COLO668 (cell line): ENCODE measurements around the gene MYO16.
"Not testable (repeated sequence)": the region's sequence is repeated elsewhere in the genome, so short reads cannot be mapped to it uniquely, and the experiment has no call there.

Experiments
- DNase-seq: peaks from one replicate; lab custom pipeline; 2025; ENCODE audit not compliant: unreplicated experiment; lab: John Stamatoyannopoulos, UW

Gene MYO16

GRCh38 chr13:108741930-108742329, 112.5 kb downstream of the MYO16 start:
- DNase-seq = no peak

GRCh38 chr13:108742701-108743451, 113.5 kb downstream of the MYO16 start:
- no peak for DNase-seq

- no peak for DNase-seq
Observed at GRCh38 chr13:108743522-108743921, 114.1 kb downstream of the MYO16 start.

- DNase-seq = no peak
Observed at GRCh38 chr13:108747843-108748242, 118.4 kb downstream of the MYO16 start.

- no peak for DNase-seq
Observed at GRCh38 chr13:108752276-108752675, 122.9 kb downstream of the MYO16 start.

GRCh38 chr13:108755083-108755482, 125.7 kb downstream of the MYO16 start:
- no peak for DNase-seq

GRCh38 chr13:108760129-108760528, 130.7 kb downstream of the MYO16 start:
- no peak for DNase-seq

- no peak for DNase-seq
Observed at GRCh38 chr13:108760541-108760940, 131.1 kb downstream of the MYO16 start.

DNA sequence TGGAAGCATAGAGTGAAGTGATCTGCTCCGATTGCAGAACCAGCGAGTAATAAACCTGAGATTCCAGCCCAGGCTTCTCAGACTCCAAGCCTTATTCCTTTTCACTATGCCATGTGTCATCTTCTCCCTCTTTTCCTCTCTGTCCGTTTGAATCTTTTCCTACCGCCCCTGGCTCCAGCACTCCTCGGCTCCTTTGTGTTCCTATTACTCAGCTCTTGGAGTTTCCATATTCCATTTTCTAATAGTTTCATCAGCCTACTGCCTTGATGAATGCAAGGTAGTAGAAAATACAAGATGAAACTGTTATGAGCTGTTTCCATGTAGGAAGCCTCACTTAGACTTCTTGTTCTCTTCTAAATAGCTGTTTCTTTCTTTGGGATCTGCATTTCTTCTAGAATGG, 138.6 kb downstream of the MYO16 start:
- no peak for DNase-seq

GRCh38 chr13:108769213-108770070, 140.0 kb downstream of the MYO16 start:
- DNase-seq = no peak

- no peak for DNase-seq
Observed at GRCh38 chr13:108775597-108775996, 146.2 kb downstream of the MYO16 start.

DNA sequence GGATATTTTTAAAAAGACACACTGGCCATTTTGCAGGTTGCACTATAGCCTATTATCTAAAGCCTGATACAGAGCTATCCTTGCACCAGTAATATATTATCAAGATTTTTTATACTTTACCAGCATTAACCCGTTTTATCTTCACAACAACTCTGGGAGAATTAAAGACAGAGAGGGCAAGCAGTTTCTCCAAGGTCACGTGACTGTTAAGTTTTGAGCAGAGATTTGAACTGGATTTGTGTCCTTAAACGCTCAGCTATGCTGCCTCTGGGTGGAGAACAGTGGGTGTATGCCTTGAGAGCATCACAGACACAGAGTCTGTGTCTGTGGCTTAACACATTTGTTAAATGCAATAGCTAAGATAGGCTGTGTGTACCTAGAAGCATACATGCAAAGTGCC, 147.2 kb downstream of the MYO16 start:
- DNase-seq = no peak

GRCh38 chr13:108777421-108778420, 148.3 kb downstream of the MYO16 start:
- no peak for DNase-seq

DNA sequence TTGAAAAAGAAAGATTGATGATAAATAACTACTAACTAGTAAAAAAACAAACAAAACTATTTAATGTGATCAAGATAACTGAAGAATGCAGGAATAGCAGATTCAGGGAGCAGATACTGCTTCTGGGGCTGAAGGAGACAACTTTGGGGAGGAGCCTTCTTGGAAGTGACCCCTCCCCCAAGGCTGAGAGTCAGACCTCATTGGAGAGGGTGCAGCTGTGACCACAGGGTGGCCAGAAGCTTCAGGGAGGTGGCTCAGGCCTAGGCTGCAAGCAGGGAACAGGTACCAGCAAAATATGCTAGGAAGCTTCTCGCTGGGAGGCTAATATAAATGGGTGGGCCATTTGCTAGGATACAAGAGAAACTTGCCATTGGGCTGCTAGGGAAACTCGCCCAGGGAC, 149.9 kb downstream of the MYO16 start:
- no peak for DNase-seq

- no peak for DNase-seq
Observed at GRCh38 chr13:108780706-108781105, 151.3 kb downstream of the MYO16 start.

DNA sequence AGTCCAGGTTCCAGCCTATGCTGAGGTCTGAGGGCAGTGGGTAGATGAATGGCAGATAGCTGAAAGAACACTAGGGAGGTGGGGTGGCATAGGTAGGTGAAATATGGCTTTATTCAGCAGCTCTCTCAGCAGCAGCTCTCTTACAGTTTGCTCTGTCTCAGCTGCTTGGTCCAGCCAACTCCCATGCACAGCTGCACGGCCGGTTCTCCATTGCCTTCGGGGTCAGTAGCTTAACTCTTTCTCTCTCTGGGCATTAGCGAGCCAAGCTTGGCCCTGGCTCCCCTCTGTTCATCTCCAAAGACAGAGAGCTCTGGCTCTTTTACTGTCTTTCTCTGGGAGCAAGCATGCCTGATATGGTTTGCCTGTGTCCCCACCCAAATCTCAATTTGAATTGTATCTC, 151.9 kb downstream of the MYO16 start:
- no peak for DNase-seq

GRCh38 chr13:108782480-108782879, 153.1 kb downstream of the MYO16 start:
- DNase-seq = not testable (repeated sequence)

GRCh38 chr13:108785844-108786243, 156.4 kb downstream of the MYO16 start:
- DNase-seq = no peak

DNA sequence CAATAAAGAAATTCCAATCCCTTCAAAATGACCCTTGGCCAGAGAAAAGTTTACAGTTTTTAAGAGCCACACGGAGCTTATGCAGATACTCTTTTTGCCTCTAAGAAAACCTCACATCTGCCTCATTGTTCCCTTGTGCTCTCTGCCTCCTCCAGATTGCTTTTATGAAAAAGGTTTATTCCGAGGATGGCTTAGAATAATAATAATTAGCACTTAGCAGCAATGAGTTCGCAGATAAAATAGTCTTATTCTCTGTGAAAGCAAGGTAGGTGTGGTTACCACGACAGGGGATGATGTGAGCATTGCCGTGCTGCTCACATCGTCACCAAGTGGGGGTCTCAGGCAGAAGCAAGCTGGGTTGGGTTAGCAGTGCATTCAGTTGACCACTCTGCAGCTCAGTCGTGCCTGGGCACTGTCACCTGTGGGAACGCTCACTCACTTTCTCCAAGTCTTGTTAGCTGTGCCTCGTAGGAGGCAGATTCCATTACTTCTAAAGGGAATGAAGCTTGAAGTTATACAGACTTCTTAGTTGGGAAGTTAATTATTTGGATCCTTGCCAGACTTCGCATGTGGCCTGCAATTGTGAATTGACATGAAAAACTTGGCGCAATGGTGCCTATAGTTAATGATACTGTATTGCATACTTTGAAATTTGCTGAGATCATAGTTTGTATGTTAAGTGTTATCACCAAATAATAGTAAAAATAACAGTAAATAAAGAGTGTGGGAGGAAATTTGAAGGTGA, 157.2 kb downstream of the MYO16 start:
- DNase-seq = no peak

DNA sequence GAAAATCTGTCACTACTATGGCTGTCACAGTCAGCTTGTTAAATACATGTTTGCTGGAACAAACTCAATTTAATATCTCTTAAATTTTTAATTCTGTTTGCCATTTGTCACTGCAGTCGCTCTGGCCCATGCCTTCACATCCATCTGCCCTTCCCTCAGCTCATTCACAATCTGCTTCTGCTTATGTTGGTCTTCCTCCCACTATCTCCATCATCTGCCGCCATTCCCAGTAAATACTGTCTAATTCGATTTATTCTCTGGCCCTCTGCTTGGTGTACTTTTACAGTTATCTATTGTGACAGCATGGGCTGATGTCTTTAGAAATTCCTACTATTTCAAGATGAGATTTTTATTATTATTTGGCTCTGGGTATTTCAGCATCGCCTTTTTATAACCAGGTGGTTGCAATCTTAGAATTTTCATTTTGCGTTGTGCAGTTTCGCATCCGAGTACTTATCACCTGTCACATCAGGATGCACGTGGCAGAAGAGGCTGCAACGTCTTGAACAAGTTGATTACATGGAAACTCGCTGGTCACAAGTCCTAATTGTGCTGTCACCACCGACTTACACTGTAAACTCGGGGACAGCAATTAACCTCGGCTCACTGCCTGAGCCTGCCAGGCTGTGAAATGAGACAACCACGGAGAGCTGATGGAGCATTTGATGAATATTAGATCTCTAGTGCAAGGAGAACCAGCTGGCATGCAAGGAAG, 158.4 kb downstream of the MYO16 start:
- no peak for DNase-seq
